ENCODE data around the gene ZNF473. TPM values are rescaled to one million over a fixed set of nuclear protein-coding genes. Genes with fewer than 3 reads are reported as not detected.

The ZNF473 gene
- total RNA-seq, 2 experiments from 2014 or later: 2.6 to 2.8 TPM

DNA sequence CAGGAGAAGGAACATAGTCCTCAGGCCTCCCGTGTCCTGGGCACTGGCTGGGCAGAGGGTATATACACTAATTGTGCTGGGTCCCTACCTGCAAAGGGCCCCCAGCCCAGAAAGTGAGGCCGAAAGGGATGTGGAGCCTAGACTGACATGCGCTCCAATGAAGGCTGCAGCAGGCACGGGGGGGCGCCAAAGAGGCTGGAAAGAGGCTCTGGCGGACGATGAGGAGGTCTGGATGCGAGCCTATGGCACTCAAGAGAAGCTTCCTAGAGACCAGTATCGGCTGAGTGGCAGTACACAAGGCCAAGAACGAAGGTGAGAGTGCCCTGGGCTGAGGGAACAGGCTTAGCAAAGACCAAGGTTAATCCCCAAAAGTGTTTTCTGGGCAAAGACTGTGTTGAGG lies 17.3 kb upstream of the ZNF473 start:
- ChIA-PET POLR2A (no interaction called here), CTCF (no interaction called here)
- no peaks in the 10 kb centered on the region for H3K9me3 ChIP-seq (ENCODE audit: control insufficient read depth in 1 of 2, insufficient read depth in 1 of 2, low read length in 2 of 2)
- no peak for TF ChIP-seq CTCF (IDR thresholded peaks at IDR 0.05)
- no peak overlapping the region for H3K4me3 ChIP-seq (ENCODE audit: low read length)
- no peaks in the 10 kb centered on the region for H3K27me3 ChIP-seq (ENCODE audit: control insufficient read depth in 1 of 2, insufficient read depth in 2 of 2, low read length in 2 of 2)
- peaks cover 71% of the 10 kb centered on the region for H3K36me3 ChIP-seq (ENCODE audit: insufficient read depth, low read length)
- no peaks in the 10 kb centered on the region for H3K27me3 Mint-ChIP-seq
- DNase-seq (no peak), ATAC-seq (ENCODE audit: poor library complexity) (no peak)
- H3K4me1 Mint-ChIP-seq (ENCODE audit: low read depth): peaks cover 4% of the 10 kb centered on the region
- peaks cover 87% of the 10 kb centered on the region for H3K36me3 Mint-ChIP-seq (ENCODE audit: low read depth)
- no peak overlapping the region for H3K27ac Mint-ChIP-seq
- H3K4me3 Mint-ChIP-seq: no peak overlapping the region
- no peaks in the 10 kb centered on the region for H3K9me3 Mint-ChIP-seq
- peaks cover 16% of the 10 kb centered on the region for H3K4me1 ChIP-seq (ENCODE audit: insufficient read depth, low read length)
- no peak overlapping the region for H3K27ac ChIP-seq (ENCODE audit: low read depth in 1 of 2, low read length in 2 of 2)
- intact Hi-C loops (cut with DNase I, micrococcal nuclease): no loop called here

GRCh38 chr19:50016225-50016807 lies 9.5 kb upstream of the ZNF473 start:
- H3K4me1 ChIP-seq (ENCODE audit: insufficient read depth, low read length): peaks cover under 1% of the 10 kb centered on the region
- no peak overlapping the region for H3K4me3 ChIP-seq (ENCODE audit: low read length)
- no peaks in the 10 kb centered on the region for H3K9me3 ChIP-seq (ENCODE audit: control insufficient read depth in 1 of 2, insufficient read depth in 1 of 2, low read length in 2 of 2)
- DNase-seq (no peak), ATAC-seq (ENCODE audit: poor library complexity) (no peak)
- Mint-ChIP-seq H3K27ac (no peak overlapping the region), H3K4me3 (no peak overlapping the region), H3K27me3 (no peaks in the 10 kb centered on the region), H3K4me1 (ENCODE audit: low read depth) (peaks cover 21% of the 10 kb centered on the region), H3K36me3 (ENCODE audit: low read depth) (peaks cover 79% of the 10 kb centered on the region), H3K9me3 (no peaks in the 10 kb centered on the region)
- H3K27ac ChIP-seq (ENCODE audit: low read depth in 1 of 2, low read length in 2 of 2): no peak overlapping the region
- peaks cover 73% of the 10 kb centered on the region for H3K36me3 ChIP-seq (ENCODE audit: insufficient read depth, low read length)
- TF ChIP-seq CTCF (IDR thresholded peaks at IDR 0.05): no peak
- POLR2A ChIA-PET: no interaction called here
- no peaks in the 10 kb centered on the region for H3K27me3 ChIP-seq (ENCODE audit: control insufficient read depth in 1 of 2, insufficient read depth in 2 of 2, low read length in 2 of 2)
- intact Hi-C loops (cut with DNase I, micrococcal nuclease): no loop called here
- CTCF ChIA-PET: no interaction called here

DNA sequence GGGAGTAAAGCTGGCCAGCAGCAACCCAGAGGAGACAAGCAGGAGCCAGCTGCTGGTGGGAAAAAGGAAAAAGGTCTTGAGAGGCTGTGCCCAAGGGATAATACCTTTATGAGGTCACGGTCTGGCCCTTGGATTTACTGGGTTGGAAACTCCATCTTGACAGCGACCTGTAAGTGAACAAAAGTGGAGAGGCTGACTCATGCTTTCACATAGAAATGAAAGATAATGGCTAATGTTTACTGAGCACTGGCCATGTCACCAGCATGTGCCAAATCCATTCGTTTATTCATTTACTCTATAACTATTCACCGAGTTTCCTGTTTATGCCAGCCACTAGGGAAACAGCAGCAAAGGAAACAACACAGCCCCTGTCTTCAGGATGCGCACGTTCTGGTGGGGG lies 5.3 kb upstream of the ZNF473 start:
- H3K27me3 ChIP-seq (ENCODE audit: control insufficient read depth in 1 of 2, insufficient read depth in 2 of 2, low read length in 2 of 2): no peaks in the 10 kb centered on the region
- no peak for TF ChIP-seq CTCF (IDR thresholded peaks at IDR 0.05)
- ATAC-seq (ENCODE audit: poor library complexity) (no peak), DNase-seq (no peak)
- no peak overlapping the region for H3K27ac Mint-ChIP-seq
- peaks cover 50% of the 10 kb centered on the region for H3K4me1 Mint-ChIP-seq (ENCODE audit: low read depth)
- no peak overlapping the region for H3K27ac ChIP-seq (ENCODE audit: low read depth in 1 of 2, low read length in 2 of 2)
- no peaks in the 10 kb centered on the region for H3K27me3 Mint-ChIP-seq
- H3K9me3 Mint-ChIP-seq: no peaks in the 10 kb centered on the region
- no peak overlapping the region for H3K4me3 Mint-ChIP-seq
- peaks cover 55% of the 10 kb centered on the region for H3K36me3 Mint-ChIP-seq (ENCODE audit: low read depth)
- ChIA-PET POLR2A (no interaction called here), CTCF (no interaction called here)
- peaks cover 47% of the 10 kb centered on the region for H3K36me3 ChIP-seq (ENCODE audit: insufficient read depth, low read length)
- no peaks in the 10 kb centered on the region for H3K9me3 ChIP-seq (ENCODE audit: control insufficient read depth in 1 of 2, insufficient read depth in 1 of 2, low read length in 2 of 2)
- H3K4me3 ChIP-seq (ENCODE audit: low read length): no peak overlapping the region
- intact Hi-C loops (cut with DNase I, micrococcal nuclease): loop anchor here in 1 of 2 experiments (10.0 kb wide), 1 partner anchor 1084 kb away; the partner anchor contains the start of gene CTU1
- peaks cover 31% of the 10 kb centered on the region for H3K4me1 ChIP-seq (ENCODE audit: insufficient read depth, low read length)

All from CD4-positive, alpha-beta T cell (primary cell).